Mesothelial cell of epicardium (in vitro differentiated cells): ENCODE results near the gene CAPZA2. TPM values are rescaled to one million over a fixed set of nuclear protein-coding genes. Genes with fewer than 3 reads are reported as not detected.
A peak's percentile ranks its signal among the peaks of the same experiment; 100 is the strongest.

Experiments used
- DNase-seq, 2 experiments: peaks; one replicate each; pipeline ENCODE4 v3.0.0; 2021; ENCODE audit warnings: low spot score in 2 of 2; ENCODE audit not compliant: unreplicated experiment in 2 of 2
- H3K27ac Mint-ChIP-seq: 2 replicates; pipeline ENCODE4 v1.8.0; 2021; ENCODE audit warnings: mixed read lengths
- H3K27me3 Mint-ChIP-seq: 2 replicates; pipeline ENCODE4 v1.8.0; 2021; ENCODE audit warnings: low read depth, mixed read lengths
- H3K36me3 Mint-ChIP-seq: 2 replicates; pipeline ENCODE4 v1.8.0; 2021; ENCODE audit warnings: mixed read lengths
- H3K4me1 Mint-ChIP-seq: 2 replicates; pipeline ENCODE4 v1.8.0; 2021; ENCODE audit warnings: mixed read lengths
- H3K4me3 Mint-ChIP-seq: 2 replicates; pipeline ENCODE4 v1.8.0; 2021; ENCODE audit warnings: mild to moderate bottlenecking, moderate library complexity, mixed read lengths
- H3K9me3 Mint-ChIP-seq: 2 replicates; pipeline ENCODE4 v1.8.0; 2021; ENCODE audit warnings: mixed read lengths
- CTCF ChIP-seq: fragments of 200-600 bp; sonication (generic); IDR thresholded peaks from one replicate; pipeline ENCODE4 v1.5.0; 2021; ENCODE audit warnings: antibody characterized with exemption; ENCODE audit not compliant: unreplicated experiment
- total RNA-seq: library from RNA; stranded (reverse); gene quantifications from 3 replicates; pipeline ENCODE4 v1.2.1, GENCODE V29; 2021

CAPZA2 gene
- total RNA-seq, 1 donor from 2014 or later = 109 TPM

- peaks cover 27% of the 10 kb centered on the region for H3K4me1 Mint-ChIP-seq
- no peak for TF ChIP-seq CTCF
Observed at GRCh38 chr7:116872026-116872425, 9.6 kb downstream of the CAPZA2 start.

GRCh38 chr7:116873619-116874018 is 11.2 kb downstream of the CAPZA2 start:
- no peak for DNase-seq
- peaks cover 19% of the 10 kb centered on the region for H3K4me1 Mint-ChIP-seq
- no peak overlapping the region for H3K4me3 Mint-ChIP-seq
- H3K36me3 Mint-ChIP-seq = no peaks in the 10 kb centered on the region
- no peaks in the 10 kb centered on the region for H3K27me3 Mint-ChIP-seq
- TF ChIP-seq CTCF = no peak
- no peaks in the 10 kb centered on the region for H3K9me3 Mint-ChIP-seq
- no peak overlapping the region for H3K27ac Mint-ChIP-seq

More at GRCh38 chr7:116872026-116872425, 9.6 kb downstream of the CAPZA2 start:
- DNase-seq = no peak
- Mint-ChIP-seq H3K4me3 (no peak overlapping the region), H3K27ac (peak overlapping the region; percentile 86), H3K36me3 (no peaks in the 10 kb centered on the region), H3K27me3 (no peaks in the 10 kb centered on the region), H3K9me3 (no peaks in the 10 kb centered on the region)

GRCh38 chr7:116876664-116877442 is 14.5 kb downstream of the CAPZA2 start:
- DNase-seq = no peak
- H3K27ac Mint-ChIP-seq = no peak overlapping the region
- H3K36me3 Mint-ChIP-seq = peaks cover 2% of the 10 kb centered on the region
- H3K27me3 Mint-ChIP-seq = no peaks in the 10 kb centered on the region
- no peaks in the 10 kb centered on the region for H3K9me3 Mint-ChIP-seq
- TF ChIP-seq CTCF = no peak
- H3K4me3 Mint-ChIP-seq = no peak overlapping the region
- peaks cover 7% of the 10 kb centered on the region for H3K4me1 Mint-ChIP-seq

- TF ChIP-seq CTCF = no peak
- Mint-ChIP-seq H3K27ac (no peak overlapping the region), H3K9me3 (no peaks in the 10 kb centered on the region), H3K27me3 (no peaks in the 10 kb centered on the region), H3K4me1 (peaks cover 3% of the 10 kb centered on the region), H3K4me3 (no peak overlapping the region), H3K36me3 (peaks cover 2% of the 10 kb centered on the region)
- no peak for DNase-seq
Observed at GRCh38 chr7:116877443-116878217, 15.2 kb downstream of the CAPZA2 start.

- peaks cover 2% of the 10 kb centered on the region for H3K4me1 Mint-ChIP-seq
- no peak overlapping the region for H3K4me3 Mint-ChIP-seq
- peaks cover 24% of the 10 kb centered on the region for H3K36me3 Mint-ChIP-seq
- DNase-seq = no peak
- H3K27ac Mint-ChIP-seq = no peak overlapping the region
- peaks cover 9% of the 10 kb centered on the region for H3K9me3 Mint-ChIP-seq
- no peak for TF ChIP-seq CTCF
- no peaks in the 10 kb centered on the region for H3K27me3 Mint-ChIP-seq
Observed at GRCh38 chr7:116884691-116885090, 22.3 kb downstream of the CAPZA2 start.
